ENCODE measurements around the gene WDR55.

GRCh38 chr5:140713562-140714094 is 48.9 kb downstream of the WDR55 start:
- no peak for TF ChIP-seq USF1 (IDR thresholded peaks at IDR 0.05)
- TF ChIP-seq, protein P1, sequence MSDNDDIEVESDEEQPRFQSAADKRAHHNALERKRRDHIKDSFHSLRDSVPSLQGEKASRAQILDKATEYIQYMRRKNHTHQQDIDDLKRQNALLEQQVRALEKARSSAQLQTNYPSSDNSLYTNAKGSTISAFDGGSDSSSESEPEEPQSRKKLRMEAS (IDR thresholded peaks at IDR 0.05): no peak
- TF ChIP-seq EGR1 (IDR thresholded peaks at IDR 0.05): no peak
- no peak for TF ChIP-seq RAD21 (IDR thresholded peaks at IDR 0.05; ENCODE audit: low read depth)
- no peak for TF ChIP-seq EP300 (IDR thresholded peaks at IDR 0.05; ENCODE audit: borderline replicate concordance)
- TF ChIP-seq TAF1 (IDR thresholded peaks at IDR 0.05; ENCODE audit: low read depth): no peak
- TF ChIP-seq NFIC (IDR thresholded peaks at IDR 0.05): no peak
- TF ChIP-seq, protein P2, sequence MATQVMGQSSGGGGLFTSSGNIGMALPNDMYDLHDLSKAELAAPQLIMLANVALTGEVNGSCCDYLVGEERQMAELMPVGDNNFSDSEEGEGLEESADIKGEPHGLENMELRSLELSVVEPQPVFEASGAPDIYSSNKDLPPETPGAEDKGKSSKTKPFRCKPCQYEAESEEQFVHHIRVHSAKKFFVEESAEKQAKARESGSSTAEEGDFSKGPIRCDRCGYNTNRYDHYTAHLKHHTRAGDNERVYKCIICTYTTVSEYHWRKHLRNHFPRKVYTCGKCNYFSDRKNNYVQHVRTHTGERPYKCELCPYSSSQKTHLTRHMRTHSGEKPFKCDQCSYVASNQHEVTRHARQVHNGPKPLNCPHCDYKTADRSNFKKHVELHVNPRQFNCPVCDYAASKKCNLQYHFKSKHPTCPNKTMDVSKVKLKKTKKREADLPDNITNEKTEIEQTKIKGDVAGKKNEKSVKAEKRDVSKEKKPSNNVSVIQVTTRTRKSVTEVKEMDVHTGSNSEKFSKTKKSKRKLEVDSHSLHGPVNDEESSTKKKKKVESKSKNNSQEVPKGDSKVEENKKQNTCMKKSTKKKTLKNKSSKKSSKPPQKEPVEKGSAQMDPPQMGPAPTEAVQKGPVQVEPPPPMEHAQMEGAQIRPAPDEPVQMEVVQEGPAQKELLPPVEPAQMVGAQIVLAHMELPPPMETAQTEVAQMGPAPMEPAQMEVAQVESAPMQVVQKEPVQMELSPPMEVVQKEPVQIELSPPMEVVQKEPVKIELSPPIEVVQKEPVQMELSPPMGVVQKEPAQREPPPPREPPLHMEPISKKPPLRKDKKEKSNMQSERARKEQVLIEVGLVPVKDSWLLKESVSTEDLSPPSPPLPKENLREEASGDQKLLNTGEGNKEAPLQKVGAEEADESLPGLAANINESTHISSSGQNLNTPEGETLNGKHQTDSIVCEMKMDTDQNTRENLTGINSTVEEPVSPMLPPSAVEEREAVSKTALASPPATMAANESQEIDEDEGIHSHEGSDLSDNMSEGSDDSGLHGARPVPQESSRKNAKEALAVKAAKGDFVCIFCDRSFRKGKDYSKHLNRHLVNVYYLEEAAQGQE (IDR thresholded peaks at IDR 0.05; ENCODE audit: low read depth): no peak
- TF ChIP-seq TEAD4 (IDR thresholded peaks at IDR 0.05): no peak
- no peak for TF ChIP-seq TCF12 (IDR thresholded peaks at IDR 0.05; ENCODE audit: low read depth)
- no peak for TF ChIP-seq CEBPB (IDR thresholded peaks at IDR 0.05)
